Activated CD4-positive, CD25-positive, alpha-beta regulatory T cell treated with anti-CD3 and anti-CD28 coated beads, Interleukin-2, amount 50 U/mL, for 16 hours (primary cell): ENCODE measurements around the gene TIAL1.
"Not testable (repeated sequence)": the region's sequence is repeated elsewhere in the genome, so short reads cannot be mapped to it uniquely, and the experiment has no call there.

Experiments
- DNase-seq: peaks from one replicate; pipeline ENCODE4 v3.0.0-alpha.2; 2020; ENCODE audit warnings: low read depth, low spot score

The TIAL1 gene

GRCh38 chr10:119613741-119614140 is 17.0 kb upstream of the TIAL1 start:
- DNase-seq = no peak

GRCh38 chr10:119611433-119611832 is 14.7 kb upstream of the TIAL1 start:
- no peak for DNase-seq

- DNase-seq = no peak
Measured at GRCh38 chr10:119609516-119609915, 12.8 kb upstream of the TIAL1 start.

GRCh38 chr10:119608316-119609155 is 11.8 kb upstream of the TIAL1 start:
- DNase-seq = no peak

- DNase-seq = no peak
Measured at GRCh38 chr10:119604468-119604867, 7.7 kb upstream of the TIAL1 start.

GRCh38 chr10:119602241-119603095 is 5.7 kb upstream of the TIAL1 start:
- no peak for DNase-seq

GRCh38 chr10:119598397-119598796 is 1.6 kb upstream of the TIAL1 start:
- DNase-seq = no peak

- DNase-seq = no peak
Measured at GRCh38 chr10:119597405-119598186, 832 bp upstream of the TIAL1 start.

GRCh38 chr10:119595676-119596515 is 868 bp downstream of the TIAL1 start:
- DNase-seq = peak; percentile 47

- no peak for DNase-seq
Measured at GRCh38 chr10:119595134-119595675, 1.6 kb downstream of the TIAL1 start.

GRCh38 chr10:119588071-119588470 is 8.7 kb downstream of the TIAL1 start:
- no peak for DNase-seq

GRCh38 chr10:119578355-119578754 is 18.4 kb downstream of the TIAL1 start:
- no peak for DNase-seq

GRCh38 chr10:119575991-119576390 is 20.8 kb downstream of the TIAL1 start:
- DNase-seq = no peak

- no peak for DNase-seq
Measured at GRCh38 chr10:119575506-119575905, 21.3 kb downstream of the TIAL1 start.

- no peak for DNase-seq
Measured at GRCh38 chr10:119567978-119568377, 28.8 kb downstream of the TIAL1 start.

- no peak for DNase-seq
Measured at GRCh38 chr10:119562097-119562496, 34.7 kb downstream of the TIAL1 start.

GRCh38 chr10:119559511-119559910 is 37.3 kb downstream of the TIAL1 start:
- DNase-seq = not testable (repeated sequence)

GRCh38 chr10:119556081-119556480 is 40.7 kb downstream of the TIAL1 start:
- DNase-seq = not testable (repeated sequence)

GRCh38 chr10:119555178-119555784 is 41.5 kb downstream of the TIAL1 start:
- no peak for DNase-seq

GRCh38 chr10:119550827-119551226 is 45.9 kb downstream of the TIAL1 start:
- no peak for DNase-seq
